HUDEP-2 (cell line): ENCODE data around the gene CUL1.

Experiments used
- DNase-seq, 76 experiments: peaks; one replicate each; lab custom pipeline; 2025; ENCODE audit not compliant: unreplicated experiment in 76 of 76; lab: John Stamatoyannopoulos, UW

The CUL1 gene

GRCh38 chr7:148835854-148836253 lies 137.2 kb downstream of the CUL1 start:
- no peak for DNase-seq

DNA sequence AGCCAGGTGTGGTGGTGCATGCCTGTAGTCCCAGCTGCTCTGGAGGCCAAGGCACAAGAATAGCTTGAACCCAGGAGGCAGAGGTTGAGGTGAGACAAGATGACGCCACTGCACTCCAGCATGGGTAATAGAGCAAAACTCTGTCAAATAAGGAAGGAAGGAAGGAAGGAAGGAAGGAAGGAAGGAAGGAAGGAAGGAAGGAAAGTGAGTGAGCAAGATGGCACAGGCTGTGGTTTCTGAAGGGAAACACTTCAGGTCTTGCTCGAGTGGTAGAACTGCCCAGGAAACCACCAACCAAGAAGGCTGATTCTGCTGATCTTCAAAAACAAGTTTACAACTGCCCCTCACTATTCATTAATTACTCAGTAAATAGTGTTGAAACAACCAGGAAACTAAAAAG lies 140.2 kb downstream of the CUL1 start:
- DNase-seq = no peak

GRCh38 chr7:148847815-148848734 lies 149.4 kb downstream of the CUL1 start:
- DNase-seq = peak in 19 of 76 experiments; percentile 11 to 54 (median 24)

DNA sequence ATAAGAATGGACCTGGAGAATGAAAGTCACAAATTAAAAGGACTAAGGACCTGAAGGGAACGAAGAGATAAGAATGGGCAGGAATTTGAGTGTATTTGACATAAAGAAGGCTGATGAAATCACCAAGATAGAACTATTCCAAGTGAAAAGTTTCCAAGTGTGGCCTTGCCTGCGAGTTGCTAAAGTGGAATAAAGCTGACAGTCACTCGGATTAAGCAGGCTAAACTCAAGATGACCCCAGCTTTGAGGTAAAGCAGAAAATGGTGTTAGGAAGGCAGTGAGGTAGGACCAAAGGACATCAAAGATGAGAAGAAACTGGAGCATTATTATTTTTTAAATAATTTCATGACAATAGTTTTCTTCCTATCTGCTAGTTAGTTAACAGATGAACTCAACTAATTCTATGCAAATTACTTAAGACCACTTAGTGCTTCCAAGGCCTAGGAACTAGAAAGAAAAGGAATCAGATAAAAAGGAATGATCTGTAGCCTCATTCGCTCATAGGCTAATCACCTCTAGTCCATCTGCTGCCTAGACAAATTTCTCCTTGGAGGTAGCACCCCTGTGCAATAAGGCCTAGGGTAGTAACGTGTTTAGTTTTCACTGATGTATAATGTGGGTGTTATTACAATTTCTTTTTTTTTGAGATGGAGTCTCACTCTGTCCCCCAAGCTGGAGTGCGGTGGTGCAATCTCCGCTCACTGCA lies 150.8 kb downstream of the CUL1 start:
- DNase-seq = peak in 1 of 76 experiments; percentile 2

DNA sequence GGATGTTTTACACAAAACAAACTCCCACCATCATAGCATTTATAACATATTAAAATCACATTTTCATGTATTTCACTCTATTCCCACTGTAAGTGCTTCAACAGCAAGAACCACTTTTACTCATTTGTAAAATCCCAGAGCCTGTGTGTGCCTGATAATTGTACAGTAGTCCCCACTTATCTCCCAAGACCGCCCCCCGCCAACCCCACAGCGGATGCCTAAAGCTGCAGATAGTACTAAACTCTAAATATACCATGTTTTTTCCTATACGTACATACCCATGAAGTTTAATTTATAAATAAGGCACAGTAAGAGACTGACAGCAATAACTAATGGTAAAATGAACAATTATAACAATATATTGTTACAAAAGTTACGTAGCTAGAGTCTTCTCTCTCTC lies 151.9 kb downstream of the CUL1 start:
- peak in 40 of 76 experiments; percentile 3 to 66 (median 30) for DNase-seq
